ENCODE results near the gene DBP. TPM values are rescaled to one million over a fixed set of nuclear protein-coding genes. Genes with fewer than 3 reads are reported as not detected.

Gene DBP
- total and polyA plus RNA-seq, 2 donors (not counting 1 experiment from before 2014, with no cell fraction given), result 4.8 to 23.6 TPM

- DNase-seq (ENCODE audit: low read depth in 2 of 2), result peak; percentile 97
- H3K9me3 ChIP-seq (ENCODE audit: control insufficient read depth, insufficient read depth, low read depth, low read length), result no peaks in the 10 kb centered on the region
- H3K4me3 ChIP-seq (replicated peaks in 1 of 4; ENCODE audit: control extremely low read depth in 1 of 4, insufficient read depth in 1 of 4, low read depth in 3 of 4, low read length in 4 of 4), result peak overlapping the region; percentile 48 to 77 (median 55)
- H3K4me1 ChIP-seq (ENCODE audit: control insufficient read depth, extremely low read depth, insufficient read depth, low read length), result peaks cover 7% of the 10 kb centered on the region
- no peaks in the 10 kb centered on the region for H4K20me1 ChIP-seq (ENCODE audit: control insufficient read depth, extremely low read depth, insufficient read depth, low read length)
- TF ChIP-seq CTCF (conservative IDR thresholded peaks at IDR 0.05 in 1 of 2, IDR thresholded peaks at IDR 0.05 in 1 of 2; ENCODE audit: low read depth in 1 of 2, low read length in 2 of 2), result no peak
- no peak for TF ChIP-seq EZH2 (IDR thresholded peaks at IDR 0.05; ENCODE audit: low read length, missing control alignments)
- peak overlapping the region; percentile 97 for H3K4me2 ChIP-seq (ENCODE audit: extremely low read depth, insufficient read depth, low read length)
- H3K36me3 ChIP-seq (ENCODE audit: control insufficient read depth, insufficient read depth, low read length), result peaks cover 2% of the 10 kb centered on the region
- H3K27me3 ChIP-seq (ENCODE audit: control insufficient read depth, insufficient read depth, low read length), result no peaks in the 10 kb centered on the region
- H3K27ac ChIP-seq (ENCODE audit: insufficient read depth, low read length), result peak overlapping the region; percentile 67
- peak overlapping the region; percentile 59 for H3K9ac ChIP-seq (ENCODE audit: insufficient read depth, low read length)
- H3K79me2 ChIP-seq (ENCODE audit: control insufficient read depth, insufficient read depth, low read length), result peaks cover 2% of the 10 kb centered on the region
- H2AFZ ChIP-seq (ENCODE audit: low read length), result peak overlapping the region; percentile 85
These were observed 13.0 kb downstream of the DBP start for GRCh38 chr19:48624067-48624594.

- no peaks in the 10 kb centered on the region for H4K20me1 ChIP-seq (ENCODE audit: control insufficient read depth, extremely low read depth, insufficient read depth, low read length)
- peak overlapping the region; percentile 85 for H2AFZ ChIP-seq (ENCODE audit: low read length)
- peak overlapping the region; percentile 97 for H3K4me2 ChIP-seq (ENCODE audit: extremely low read depth, insufficient read depth, low read length)
- H3K27ac ChIP-seq (ENCODE audit: insufficient read depth, low read length), result peak overlapping the region; percentile 67
- H3K9me3 ChIP-seq (ENCODE audit: control insufficient read depth, insufficient read depth, low read depth, low read length), result no peaks in the 10 kb centered on the region
- H3K36me3 ChIP-seq (ENCODE audit: control insufficient read depth, insufficient read depth, low read length), result peaks cover 2% of the 10 kb centered on the region
- DNase-seq (ENCODE audit: low read depth in 2 of 2), result no peak
- H3K27me3 ChIP-seq (ENCODE audit: control insufficient read depth, insufficient read depth, low read length), result no peaks in the 10 kb centered on the region
- no peak for TF ChIP-seq CTCF (conservative IDR thresholded peaks at IDR 0.05 in 1 of 2, IDR thresholded peaks at IDR 0.05 in 1 of 2; ENCODE audit: low read depth in 1 of 2, low read length in 2 of 2)
- TF ChIP-seq EZH2 (IDR thresholded peaks at IDR 0.05; ENCODE audit: low read length, missing control alignments), result no peak
- H3K4me1 ChIP-seq (ENCODE audit: control insufficient read depth, extremely low read depth, insufficient read depth, low read length), result peaks cover 7% of the 10 kb centered on the region
- peaks cover 6% of the 10 kb centered on the region for H3K79me2 ChIP-seq (ENCODE audit: control insufficient read depth, insufficient read depth, low read length)
- peak overlapping the region; percentile 38 to 77 (median 48) for H3K4me3 ChIP-seq (replicated peaks in 1 of 4; ENCODE audit: control extremely low read depth in 1 of 4, insufficient read depth in 1 of 4, low read depth in 3 of 4, low read length in 4 of 4)
- H3K9ac ChIP-seq (ENCODE audit: insufficient read depth, low read length), result peak overlapping the region; percentile 44
These were observed 13.6 kb downstream of the DBP start for GRCh38 chr19:48623556-48624066.

- peaks cover 37% of the 10 kb centered on the region for H3K79me2 ChIP-seq (ENCODE audit: control insufficient read depth, insufficient read depth, low read length)
- H2AFZ ChIP-seq (ENCODE audit: low read length), result peak overlapping the region; percentile 65
- no peaks in the 10 kb centered on the region for H3K9me3 ChIP-seq (ENCODE audit: control insufficient read depth, insufficient read depth, low read depth, low read length)
- H3K27me3 ChIP-seq (ENCODE audit: control insufficient read depth, insufficient read depth, low read length), result no peaks in the 10 kb centered on the region
- peaks cover 2% of the 10 kb centered on the region for H4K20me1 ChIP-seq (ENCODE audit: control insufficient read depth, extremely low read depth, insufficient read depth, low read length)
- DNase-seq (ENCODE audit: low read depth in 2 of 2), result peak in 1 of 2 donors; percentile 48
- TF ChIP-seq CTCF (conservative IDR thresholded peaks at IDR 0.05 in 1 of 2, IDR thresholded peaks at IDR 0.05 in 1 of 2; ENCODE audit: low read depth in 1 of 2, low read length in 2 of 2) (no peak), EZH2 (IDR thresholded peaks at IDR 0.05; ENCODE audit: low read length, missing control alignments) (no peak)
- peak overlapping the region; percentile 58 to 94 (median 72) for H3K4me3 ChIP-seq (replicated peaks in 1 of 4; ENCODE audit: control extremely low read depth in 1 of 4, insufficient read depth in 1 of 4, low read depth in 3 of 4, low read length in 4 of 4)
- H3K9ac ChIP-seq (ENCODE audit: insufficient read depth, low read length), result peak overlapping the region; percentile 78
- peaks cover 19% of the 10 kb centered on the region for H3K4me1 ChIP-seq (ENCODE audit: control insufficient read depth, extremely low read depth, insufficient read depth, low read length)
- peak overlapping the region; percentile 94 for H3K4me2 ChIP-seq (ENCODE audit: extremely low read depth, insufficient read depth, low read length)
- H3K36me3 ChIP-seq (ENCODE audit: control insufficient read depth, insufficient read depth, low read length), result peaks cover 25% of the 10 kb centered on the region
- peak overlapping the region; percentile 88 for H3K27ac ChIP-seq (ENCODE audit: insufficient read depth, low read length)
These were observed 17.2 kb downstream of the DBP start for GRCh38 chr19:48619692-48620585.
